NT2/D1 (cell line): ENCODE data around the gene EFS.

Source experiments
- YY1 ChIP-seq: IDR thresholded peaks from 2 replicates; pipeline ENCODE4 v1.6.1; 2011; ENCODE audit not compliant: insufficient read length, insufficient read depth
- ZNF274 ChIP-seq: IDR thresholded peaks from 2 replicates; pipeline ENCODE4 v1.6.1; 2011; ENCODE audit warnings: mild to moderate bottlenecking, low read depth, low read length

DNA sequence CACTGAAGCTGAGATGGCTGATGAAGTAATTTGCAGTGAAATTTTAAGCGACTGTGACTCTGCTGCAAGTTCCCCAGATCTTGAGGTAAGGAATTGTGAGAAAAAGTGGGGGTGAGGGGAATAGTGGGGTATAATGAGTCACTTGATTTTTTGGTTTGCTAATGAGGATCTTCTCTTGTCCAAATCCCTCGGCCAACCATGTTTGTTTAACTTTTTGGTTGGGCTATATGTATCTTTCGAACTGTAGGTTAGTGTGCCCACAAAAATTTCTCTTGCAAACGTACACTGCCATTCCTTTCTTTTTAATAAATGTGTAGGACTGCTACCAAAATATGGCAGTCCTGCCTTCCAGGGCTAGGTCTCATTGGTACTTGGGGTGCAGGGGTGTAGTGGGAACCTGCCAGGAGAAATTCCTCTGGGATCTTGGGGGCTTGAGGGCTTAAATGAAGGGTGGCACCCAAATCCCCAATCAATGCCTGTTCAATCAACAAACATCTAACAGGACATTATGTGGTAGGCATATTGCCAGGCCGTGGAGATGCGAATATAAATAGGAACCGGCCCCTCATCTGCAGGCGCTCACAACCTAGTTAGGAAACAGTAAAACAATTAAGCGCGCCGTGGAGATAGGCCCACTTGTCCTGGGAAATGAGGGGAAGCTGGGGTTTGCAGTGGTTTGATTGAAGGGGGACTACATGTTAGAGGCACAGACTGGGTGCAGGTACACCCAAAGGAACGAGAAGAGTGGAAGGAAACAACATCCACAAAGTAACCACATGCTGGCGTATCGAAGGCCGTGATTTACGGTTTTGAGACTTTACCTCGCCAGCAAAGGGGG is 45.0 kb downstream of the EFS start:
- TF ChIP-seq ZNF274 (no peak), YY1 (no peak)
